ENCODE results near the gene SLC22A3. TPM values are rescaled to one million over a fixed set of nuclear protein-coding genes. Genes with fewer than 3 reads are reported as not detected.
A peak's percentile ranks its signal among the peaks of the same experiment; 100 is the strongest.

Gene SLC22A3
- total RNA-seq, 1 donor = 0.72 TPM

GRCh38 chr6:160427312-160428068, 79.3 kb downstream of the SLC22A3 start:
- peak; percentile 52 for DNase-seq (ENCODE audit: low read depth)
- no peak for TF ChIP-seq CTCF (IDR thresholded peaks at IDR 0.05; ENCODE audit: insufficient read depth, low read length)
- no peak overlapping the region for H3K4me3 ChIP-seq (ENCODE audit: low read depth, low read length)

DNA sequence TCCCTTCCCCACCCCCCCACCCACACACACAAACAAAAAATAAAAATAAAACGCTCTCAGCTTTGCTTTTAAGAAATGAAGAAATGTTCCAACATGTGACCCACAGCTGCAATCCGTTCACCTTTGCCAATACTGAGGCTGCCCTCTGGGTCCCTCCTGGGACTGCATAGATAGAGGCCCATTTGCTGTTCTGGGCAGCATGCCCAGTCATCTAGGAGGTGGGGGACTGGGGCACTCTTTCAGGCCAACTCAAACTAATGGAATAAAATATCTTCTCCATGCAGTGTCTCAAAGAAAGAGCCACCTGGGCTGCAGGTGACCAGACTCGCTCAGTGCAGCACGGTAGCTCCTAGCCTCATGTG, 79.9 kb downstream of the SLC22A3 start:
- peak; percentile 57 for DNase-seq (ENCODE audit: low read depth)
- TF ChIP-seq CTCF (IDR thresholded peaks at IDR 0.05; ENCODE audit: insufficient read depth, low read length) = no peak
- no peak overlapping the region for H3K4me3 ChIP-seq (ENCODE audit: low read depth, low read length)

DNA sequence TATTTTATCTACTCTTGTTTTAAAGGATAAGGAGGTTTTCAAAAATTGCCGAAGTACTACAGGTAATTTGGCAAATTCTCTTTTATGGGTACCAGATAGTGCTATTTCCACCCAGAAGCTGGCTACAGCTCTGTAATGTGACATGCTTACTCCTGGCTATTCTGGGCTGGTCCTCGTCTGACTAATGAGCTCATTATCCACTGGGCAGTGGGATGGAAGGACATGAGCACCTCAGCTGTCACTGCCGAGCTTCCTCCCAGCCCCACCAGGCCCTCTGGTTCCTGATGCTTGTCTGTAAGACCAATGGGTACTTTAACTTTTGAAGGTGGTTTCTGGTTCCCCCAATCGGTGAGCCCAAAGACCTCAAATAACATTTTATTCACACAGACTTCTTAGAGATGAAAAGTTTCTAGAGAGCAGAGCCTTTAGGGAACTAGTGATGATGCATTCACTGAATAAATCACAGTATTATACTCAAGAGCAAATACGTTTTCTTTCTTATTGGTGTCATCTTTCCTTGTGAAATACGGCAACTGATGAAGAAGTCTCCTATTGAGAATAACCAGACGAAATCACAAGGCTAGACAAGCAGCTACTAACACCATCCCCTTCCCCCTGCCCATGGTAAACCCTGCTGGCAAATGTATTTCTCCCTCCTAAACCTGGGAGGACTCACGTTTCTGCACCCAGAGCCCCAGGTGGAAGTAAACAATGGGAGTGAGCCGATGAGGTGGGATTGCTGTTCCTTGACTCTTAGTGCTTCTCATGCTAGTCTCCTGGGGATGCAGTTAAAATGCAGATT, 80.8 kb downstream of the SLC22A3 start:
- no peak for DNase-seq (ENCODE audit: low read depth)
- H3K4me3 ChIP-seq (ENCODE audit: low read depth, low read length) = no peak overlapping the region
- no peak for TF ChIP-seq CTCF (IDR thresholded peaks at IDR 0.05; ENCODE audit: insufficient read depth, low read length)

DNA sequence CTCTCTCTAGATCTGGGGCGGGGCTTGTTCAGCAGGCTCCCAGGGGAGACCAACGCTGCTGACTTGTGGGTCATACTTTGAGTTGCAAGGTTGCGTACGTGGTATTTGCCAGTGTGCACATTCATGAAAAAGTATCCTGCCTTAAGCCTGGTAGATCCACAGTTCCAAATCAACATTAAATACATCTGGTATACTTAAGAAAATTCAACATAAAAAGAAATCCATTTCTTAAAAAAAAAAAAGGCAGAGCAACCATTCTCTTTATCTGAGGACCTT, 81.4 kb downstream of the SLC22A3 start:
- TF ChIP-seq CTCF (IDR thresholded peaks at IDR 0.05; ENCODE audit: insufficient read depth, low read length) = no peak
- no peak for DNase-seq (ENCODE audit: low read depth)
- H3K4me3 ChIP-seq (ENCODE audit: low read depth, low read length) = no peak overlapping the region

DNA sequence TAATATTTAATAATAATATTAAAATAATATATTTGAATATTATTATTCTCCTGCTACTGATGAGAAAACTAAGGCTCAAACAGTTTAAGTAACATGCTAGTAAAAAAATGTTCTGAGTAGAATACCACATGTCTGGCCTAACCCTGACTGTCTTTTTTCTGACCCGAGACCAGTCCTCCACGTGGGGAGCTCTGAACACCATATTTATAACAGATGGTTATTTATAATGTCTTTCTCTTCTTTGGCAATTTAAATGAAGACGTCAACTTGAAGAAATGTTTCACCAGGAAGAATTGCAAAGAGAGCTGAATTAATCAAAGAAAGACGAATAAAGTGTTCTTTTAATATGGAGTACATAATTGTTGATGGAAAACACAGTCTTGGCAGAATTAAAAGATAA, 82.0 kb downstream of the SLC22A3 start:
- no peak overlapping the region for H3K4me3 ChIP-seq (ENCODE audit: low read depth, low read length)
- peak; percentile 33 for DNase-seq (ENCODE audit: low read depth)
- TF ChIP-seq CTCF (IDR thresholded peaks at IDR 0.05; ENCODE audit: insufficient read depth, low read length) = no peak

DNA sequence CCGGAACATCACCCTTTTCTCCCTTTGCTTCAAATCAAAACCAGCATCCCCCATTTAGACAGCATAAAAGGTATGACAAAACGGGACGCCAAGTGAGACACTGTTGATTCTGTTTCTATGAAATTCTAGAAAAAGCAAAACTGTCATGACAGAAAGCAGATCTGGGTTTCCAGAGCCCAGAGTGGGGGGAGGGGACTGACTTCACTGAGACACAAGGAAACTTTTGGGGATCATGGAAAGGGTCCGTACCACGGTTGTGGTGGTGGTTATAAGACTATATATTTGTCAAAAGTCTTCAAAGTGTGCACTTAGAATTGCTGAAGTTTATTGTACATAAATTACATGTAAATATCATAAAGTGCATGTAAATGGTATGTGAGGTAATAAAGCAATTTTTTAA, 82.6 kb downstream of the SLC22A3 start:
- DNase-seq (ENCODE audit: low read depth) = no peak
- TF ChIP-seq CTCF (IDR thresholded peaks at IDR 0.05; ENCODE audit: insufficient read depth, low read length) = no peak
- H3K4me3 ChIP-seq (ENCODE audit: low read depth, low read length) = no peak overlapping the region

Data from fibroblast of the aortic adventitia (primary cell).